Body of pancreas (tissue), 4 donors: ENCODE results near the gene LCE3B.

Experiments
- POLR2A ChIP-seq, 3 donors: fragments of 450-650 bp; IDR thresholded peaks; one replicate each; pipeline ENCODE4 v1.6.1; 2016; ENCODE audit warnings: antibody characterized with exemption in 3 of 3, mild to moderate bottlenecking in 2 of 3
- TF ChIP-seq, protein P1 (sequence below), 7 experiments: fragments of 450-650 bp in 4 of 7; fragments of 200-600 bp in 3 of 7; sonication (generic) in 3 of 7; IDR thresholded peaks; one replicate each; pipeline ENCODE4 v1.5.1; 2016 to 2019; ENCODE audit warnings: antibody characterized with exemption in 7 of 7

DNA sequence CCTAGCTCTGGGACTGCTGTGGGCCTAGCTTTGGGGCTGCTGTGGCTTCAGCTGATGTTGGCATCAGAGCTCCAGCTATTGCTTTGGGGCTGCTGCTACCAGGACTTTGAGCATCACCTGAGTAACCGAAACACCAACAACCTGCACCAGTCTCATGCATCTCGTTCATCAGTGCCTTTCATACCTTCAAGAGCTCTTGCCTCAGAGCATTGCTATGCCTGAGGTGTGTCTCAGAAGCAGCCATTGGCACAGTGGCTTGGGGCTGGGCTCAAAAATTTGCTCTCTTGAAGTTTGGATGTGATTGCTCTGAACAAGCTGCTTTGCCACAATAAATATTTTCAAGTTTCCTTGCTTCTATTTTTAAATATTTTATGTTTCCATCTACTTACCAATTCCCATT is 42.8 kb downstream of the LCE3B start:
- TF ChIP-seq, protein P1, sequence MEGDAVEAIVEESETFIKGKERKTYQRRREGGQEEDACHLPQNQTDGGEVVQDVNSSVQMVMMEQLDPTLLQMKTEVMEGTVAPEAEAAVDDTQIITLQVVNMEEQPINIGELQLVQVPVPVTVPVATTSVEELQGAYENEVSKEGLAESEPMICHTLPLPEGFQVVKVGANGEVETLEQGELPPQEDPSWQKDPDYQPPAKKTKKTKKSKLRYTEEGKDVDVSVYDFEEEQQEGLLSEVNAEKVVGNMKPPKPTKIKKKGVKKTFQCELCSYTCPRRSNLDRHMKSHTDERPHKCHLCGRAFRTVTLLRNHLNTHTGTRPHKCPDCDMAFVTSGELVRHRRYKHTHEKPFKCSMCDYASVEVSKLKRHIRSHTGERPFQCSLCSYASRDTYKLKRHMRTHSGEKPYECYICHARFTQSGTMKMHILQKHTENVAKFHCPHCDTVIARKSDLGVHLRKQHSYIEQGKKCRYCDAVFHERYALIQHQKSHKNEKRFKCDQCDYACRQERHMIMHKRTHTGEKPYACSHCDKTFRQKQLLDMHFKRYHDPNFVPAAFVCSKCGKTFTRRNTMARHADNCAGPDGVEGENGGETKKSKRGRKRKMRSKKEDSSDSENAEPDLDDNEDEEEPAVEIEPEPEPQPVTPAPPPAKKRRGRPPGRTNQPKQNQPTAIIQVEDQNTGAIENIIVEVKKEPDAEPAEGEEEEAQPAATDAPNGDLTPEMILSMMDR (IDR thresholded peaks at IDR 0.05), result no peak
- no peak for TF ChIP-seq POLR2A (IDR thresholded peaks at IDR 0.05)
